Measurements from ENCODE around the gene CNTN1. TPM values are rescaled to one million over a fixed set of nuclear protein-coding genes. Genes with fewer than 3 reads are reported as not detected.

Gene CNTN1
- total and polyA plus RNA-seq, 2 of the 8 experiments (the other 6 are each of a cell fraction or from before 2014, with no cell fraction given): 7.2 to 21.8 TPM

GRCh38 chr12:41034686-41035085, 342.4 kb downstream of the CNTN1 start (continued):
- no peak for TF ChIP-seq SRF (IDR thresholded peaks at IDR 0.05; ENCODE audit: low read depth, low read length)
- no peak for TF ChIP-seq EP300 (IDR thresholded peaks at IDR 0.05; ENCODE audit: borderline replicate concordance in 1 of 2, low read depth in 2 of 2, low read length in 2 of 2)
- TF ChIP-seq CHD1 (IDR thresholded peaks at IDR 0.05; ENCODE audit: low read depth, low read length): no peak
- no peak for TF ChIP-seq TBP (IDR thresholded peaks at IDR 0.05; ENCODE audit: low read depth, low read length)
- TF ChIP-seq TAF7 (optimal IDR thresholded peaks at IDR 0.05; ENCODE audit: borderline replicate concordance, low read depth, low read length): no peak
- TF ChIP-seq HDAC6 (IDR thresholded peaks at IDR 0.05; ENCODE audit: low read depth, low read length): no peak
- TF ChIP-seq RAD21 (IDR thresholded peaks at IDR 0.05 in 1 of 2, conservative IDR thresholded peaks at IDR 0.05 in 1 of 2; ENCODE audit: low read depth in 2 of 2, low read length in 2 of 2): no peak

All from H1 (cell line).